Hematopoietic multipotent progenitor cell treated with erythropoietin and hydrocortisone succinate and interleukin-3 and kit ligand, for 4 days (in vitro differentiated cells): ENCODE data around the gene RPL3.
"Not testable (repeated sequence)": the region's sequence is repeated elsewhere in the genome, so short reads cannot be mapped to it uniquely, and the experiment has no call there.

Source experiments
- DNase-seq: peaks from one replicate; pipeline ENCODE4 v3.0.0-alpha.2; 2015

The RPL3 gene

GRCh38 chr22:39319284-39320022 lies at the start of gene RPL3:
Gene RPL3, minus strand, starts transcription at chr22:39319623. Its CDS starts 26 bp downstream, at chr22:39319597.
- DNase-seq, result peak; percentile 100

- no peak for DNase-seq
Observed at GRCh38 chr22:39369186-39369585, 49.8 kb upstream of the RPL3 start.

GRCh38 chr22:39368461-39368911 lies 49.1 kb upstream of the RPL3 start:
- peak; percentile 56 for DNase-seq

GRCh38 chr22:39367035-39367434 lies 47.6 kb upstream of the RPL3 start:
- peak; percentile 50 for DNase-seq

GRCh38 chr22:39365492-39365780 lies 46.0 kb upstream of the RPL3 start:
- peak; percentile 72 for DNase-seq

GRCh38 chr22:39364714-39365491 lies 45.5 kb upstream of the RPL3 start:
- no peak for DNase-seq

GRCh38 chr22:39363751-39364515 lies 44.5 kb upstream of the RPL3 start:
- DNase-seq, result peak; percentile 97

GRCh38 chr22:39362932-39363331 lies 43.5 kb upstream of the RPL3 start:
- no peak for DNase-seq

GRCh38 chr22:39362271-39362670 lies 42.8 kb upstream of the RPL3 start:
- DNase-seq, result no peak

GRCh38 chr22:39361496-39361895 lies 42.1 kb upstream of the RPL3 start:
- peak; percentile 40 for DNase-seq

- no peak for DNase-seq
Observed at GRCh38 chr22:39360674-39361413, 41.4 kb upstream of the RPL3 start.

GRCh38 chr22:39360242-39360641 lies 40.8 kb upstream of the RPL3 start:
- no peak for DNase-seq

- no peak for DNase-seq
Observed at GRCh38 chr22:39359659-39360195, 40.3 kb upstream of the RPL3 start.

GRCh38 chr22:39358197-39358596 lies 38.8 kb upstream of the RPL3 start:
- peak; percentile 47 for DNase-seq

GRCh38 chr22:39357110-39358108 lies 38.0 kb upstream of the RPL3 start:
- not testable (repeated sequence) for DNase-seq

GRCh38 chr22:39356464-39356863 lies 37.0 kb upstream of the RPL3 start:
- DNase-seq, result no peak

GRCh38 chr22:39355805-39356204 lies 36.4 kb upstream of the RPL3 start:
- not testable (repeated sequence) for DNase-seq

- no peak for DNase-seq
Observed at GRCh38 chr22:39355080-39355479, 35.7 kb upstream of the RPL3 start.

GRCh38 chr22:39353346-39353745 lies 33.9 kb upstream of the RPL3 start:
- no peak for DNase-seq

- DNase-seq, result peak; percentile 44
Observed at GRCh38 chr22:39352306-39352891, 33.0 kb upstream of the RPL3 start.

GRCh38 chr22:39351689-39352214 lies 32.3 kb upstream of the RPL3 start:
- peak; percentile 73 for DNase-seq
